IPS-NIHi7 (cell line): ENCODE data around the gene TBC1D5.

Experiments
- DNase-seq: peaks from one replicate; pipeline ENCODE4 v3.0.0; 2012; ENCODE audit warnings: mixed read lengths; ENCODE audit errors: extremely low spot score

The TBC1D5 gene

GRCh38 chr3:17307482-17307881 lies 434.9 kb downstream of the TBC1D5 start:
- no peak for DNase-seq

- no peak for DNase-seq
Measured at GRCh38 chr3:17304969-17305368, 437.5 kb downstream of the TBC1D5 start.

- DNase-seq: no peak
Measured at GRCh38 chr3:17302774-17303173, 439.7 kb downstream of the TBC1D5 start.

- DNase-seq: no peak
Measured at GRCh38 chr3:17302170-17302569, 440.3 kb downstream of the TBC1D5 start.

GRCh38 chr3:17301271-17301670 lies 441.2 kb downstream of the TBC1D5 start:
- no peak for DNase-seq

- DNase-seq: no peak
Measured at GRCh38 chr3:17300441-17300840, 442.0 kb downstream of the TBC1D5 start.

GRCh38 chr3:17298038-17298437 lies 444.4 kb downstream of the TBC1D5 start:
- DNase-seq: no peak

GRCh38 chr3:17292556-17292955 lies 449.9 kb downstream of the TBC1D5 start:
- DNase-seq: no peak

- DNase-seq: no peak
Measured at GRCh38 chr3:17290894-17291293, 451.5 kb downstream of the TBC1D5 start.

GRCh38 chr3:17288839-17289399 lies 453.5 kb downstream of the TBC1D5 start:
- DNase-seq: no peak

- DNase-seq: no peak
Measured at GRCh38 chr3:17287006-17287689, 455.3 kb downstream of the TBC1D5 start.

- no peak for DNase-seq
Measured at GRCh38 chr3:17278006-17278405, 464.4 kb downstream of the TBC1D5 start.

GRCh38 chr3:17266846-17267245 lies 475.6 kb downstream of the TBC1D5 start:
- no peak for DNase-seq

GRCh38 chr3:17261627-17262369 lies 480.6 kb downstream of the TBC1D5 start:
- DNase-seq: no peak

- no peak for DNase-seq
Measured at GRCh38 chr3:17260257-17260656, 482.2 kb downstream of the TBC1D5 start.

GRCh38 chr3:17259685-17260084 lies 482.7 kb downstream of the TBC1D5 start:
- DNase-seq: no peak

- peak; percentile 28 for DNase-seq
Measured at GRCh38 chr3:17258823-17259436, 483.5 kb downstream of the TBC1D5 start.

- no peak for DNase-seq
Measured at GRCh38 chr3:17257269-17257668, 485.2 kb downstream of the TBC1D5 start.

- DNase-seq: no peak
Measured at GRCh38 chr3:17243621-17244020, 498.8 kb downstream of the TBC1D5 start.

- DNase-seq: no peak
Measured at GRCh38 chr3:17239417-17239816, 503.0 kb downstream of the TBC1D5 start.

- DNase-seq: no peak
Measured at GRCh38 chr3:17238023-17238422, 504.4 kb downstream of the TBC1D5 start.

- DNase-seq: no peak
Measured at GRCh38 chr3:17235310-17235709, 507.1 kb downstream of the TBC1D5 start.

GRCh38 chr3:17234382-17234781 lies 508.0 kb downstream of the TBC1D5 start:
- DNase-seq: no peak
